Fibroblast of the aortic adventitia (primary cell): ENCODE results near the gene RAB5IF. TPM values are rescaled to one million over a fixed set of nuclear protein-coding genes. Genes with fewer than 3 reads are reported as not detected.

Source experiments
- DNase-seq: peaks from one replicate; pipeline ENCODE4 v3.0.0-alpha.2; 2010; ENCODE audit warnings: low read depth
- H3K4me3 ChIP-seq: 2 replicates; pipeline ENCODE4 v1.5.1; 2011; ENCODE audit warnings: low read depth, mild to moderate bottlenecking, control low read depth, low read length, moderate library complexity
- total RNA-seq: library from RNA; depleted of rRNA; stranded (reverse); fragments of >200 nt; gene quantifications from 2 replicates; pipeline ENCODE4 v1.2.3, GENCODE V29; 2012; ENCODE audit warnings: low replicate concordance
- TF ChIP-seq, protein P1 (sequence below): IDR thresholded peaks from 2 replicates; pipeline ENCODE4 v1.5.1; 2011; ENCODE audit warnings: mild to moderate bottlenecking, low read length, control low read depth, inconsistent platforms; ENCODE audit not compliant: insufficient read depth

RAB5IF gene
- total RNA-seq, 1 donor, result 59.1 TPM

GRCh38 chr20:36571564-36572504 lies 33.7 kb upstream of the RAB5IF start:
- no peak for DNase-seq
- TF ChIP-seq, protein P1, sequence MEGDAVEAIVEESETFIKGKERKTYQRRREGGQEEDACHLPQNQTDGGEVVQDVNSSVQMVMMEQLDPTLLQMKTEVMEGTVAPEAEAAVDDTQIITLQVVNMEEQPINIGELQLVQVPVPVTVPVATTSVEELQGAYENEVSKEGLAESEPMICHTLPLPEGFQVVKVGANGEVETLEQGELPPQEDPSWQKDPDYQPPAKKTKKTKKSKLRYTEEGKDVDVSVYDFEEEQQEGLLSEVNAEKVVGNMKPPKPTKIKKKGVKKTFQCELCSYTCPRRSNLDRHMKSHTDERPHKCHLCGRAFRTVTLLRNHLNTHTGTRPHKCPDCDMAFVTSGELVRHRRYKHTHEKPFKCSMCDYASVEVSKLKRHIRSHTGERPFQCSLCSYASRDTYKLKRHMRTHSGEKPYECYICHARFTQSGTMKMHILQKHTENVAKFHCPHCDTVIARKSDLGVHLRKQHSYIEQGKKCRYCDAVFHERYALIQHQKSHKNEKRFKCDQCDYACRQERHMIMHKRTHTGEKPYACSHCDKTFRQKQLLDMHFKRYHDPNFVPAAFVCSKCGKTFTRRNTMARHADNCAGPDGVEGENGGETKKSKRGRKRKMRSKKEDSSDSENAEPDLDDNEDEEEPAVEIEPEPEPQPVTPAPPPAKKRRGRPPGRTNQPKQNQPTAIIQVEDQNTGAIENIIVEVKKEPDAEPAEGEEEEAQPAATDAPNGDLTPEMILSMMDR, result no peak
- H3K4me3 ChIP-seq, result no peak overlapping the region

GRCh38 chr20:36572701-36573102 lies 32.9 kb upstream of the RAB5IF start:
- TF ChIP-seq, protein P1, result no peak
- H3K4me3 ChIP-seq, result peak overlapping the region; percentile 70
- no peak for DNase-seq

DNA sequence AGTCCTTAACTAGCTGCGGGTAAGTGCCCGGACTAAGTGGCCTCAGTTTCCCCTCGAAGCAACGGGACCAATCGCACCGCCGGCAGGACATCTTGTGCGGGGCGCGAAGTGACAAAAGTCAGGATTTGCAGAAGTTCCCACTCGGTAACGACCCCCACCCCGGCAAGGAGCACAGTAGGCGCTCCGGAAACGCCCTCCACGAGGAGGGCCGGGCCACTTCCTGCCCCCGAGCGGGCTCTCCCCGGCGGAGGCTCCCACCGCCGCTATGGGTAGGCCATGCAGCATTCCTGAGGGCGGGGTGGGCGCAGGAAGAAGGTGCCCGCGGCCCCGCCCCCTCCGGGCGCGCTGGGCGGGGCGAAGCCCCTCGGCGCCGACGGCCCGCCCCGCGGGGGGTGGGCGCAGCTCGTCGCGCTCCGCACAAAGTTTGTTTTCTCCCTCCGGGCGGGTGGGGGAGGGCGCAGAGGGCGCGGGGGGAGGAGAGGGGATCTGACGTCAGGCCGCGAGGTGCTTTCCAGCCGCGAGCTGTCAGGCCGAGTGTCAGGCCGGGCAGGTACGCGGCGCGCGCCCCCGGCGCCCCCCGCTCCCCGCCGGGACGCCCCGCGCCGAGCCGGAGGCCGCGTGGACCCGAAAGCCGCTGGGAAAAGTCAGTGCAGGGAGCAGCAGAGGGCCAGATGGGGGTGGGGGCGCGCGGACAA lies 32.3 kb upstream of the RAB5IF start, which contains the start of gene TGIF2:
TGIF2 (plus strand) TSS at position 495 of the 695 bp plus-strand sequence. CDS start 5,178 bp downstream, outside the sequence.
- peak within 1 kb of the TSS; percentile 70 for H3K4me3 ChIP-seq
- DNase-seq, result peak; percentile 53
- TF ChIP-seq, protein P1, result no peak

DNA sequence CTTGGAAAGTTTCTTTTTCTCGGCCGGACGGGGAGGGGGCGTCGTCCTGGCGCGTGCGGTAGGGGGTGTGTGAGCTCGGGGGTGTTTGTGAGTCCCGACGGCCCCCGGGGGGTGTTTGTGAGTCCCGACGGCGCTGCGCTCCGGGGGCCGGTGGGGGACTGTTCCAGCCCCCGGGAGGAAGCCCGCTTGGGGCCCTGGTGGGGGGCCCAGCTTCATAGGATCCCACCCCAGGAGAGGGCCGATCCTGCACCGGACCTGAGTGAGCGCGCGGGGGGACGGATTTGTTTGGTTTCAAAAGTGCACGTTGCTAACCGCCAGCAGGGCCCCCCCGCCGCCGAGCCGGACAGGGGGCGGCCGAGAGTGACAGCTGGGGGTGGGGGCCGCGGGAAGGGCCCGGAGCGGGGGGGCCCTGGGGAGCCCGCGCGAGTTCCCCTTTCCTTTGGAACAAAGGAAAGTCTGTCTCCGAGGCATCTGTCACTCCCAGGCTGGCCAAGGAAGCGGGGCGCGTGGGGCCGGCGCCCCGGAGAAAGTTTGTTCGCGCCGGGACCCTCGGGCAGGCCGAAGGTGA lies 31.7 kb upstream of the RAB5IF start:
- TF ChIP-seq, protein P1, result no peak

GRCh38 chr20:36574366-36575135 lies 31.0 kb upstream of the RAB5IF start:
- TF ChIP-seq, protein P1, result no peak

More for the DNA sequence above, 31.7 kb upstream of the RAB5IF start:
- no peak for DNase-seq
- peak overlapping the region; percentile 70 for H3K4me3 ChIP-seq

GRCh38 chr20:36576081-36576445 lies 29.5 kb upstream of the RAB5IF start:
- DNase-seq, result no peak
- TF ChIP-seq, protein P1, result no peak
- H3K4me3 ChIP-seq, result no peak overlapping the region

More at GRCh38 chr20:36574366-36575135, 31.0 kb upstream of the RAB5IF start:
- peak overlapping the region; percentile 70 for H3K4me3 ChIP-seq
- DNase-seq, result peak; percentile 32
